Measurements from ENCODE around the gene PAPPA.

The PAPPA gene

DNA sequence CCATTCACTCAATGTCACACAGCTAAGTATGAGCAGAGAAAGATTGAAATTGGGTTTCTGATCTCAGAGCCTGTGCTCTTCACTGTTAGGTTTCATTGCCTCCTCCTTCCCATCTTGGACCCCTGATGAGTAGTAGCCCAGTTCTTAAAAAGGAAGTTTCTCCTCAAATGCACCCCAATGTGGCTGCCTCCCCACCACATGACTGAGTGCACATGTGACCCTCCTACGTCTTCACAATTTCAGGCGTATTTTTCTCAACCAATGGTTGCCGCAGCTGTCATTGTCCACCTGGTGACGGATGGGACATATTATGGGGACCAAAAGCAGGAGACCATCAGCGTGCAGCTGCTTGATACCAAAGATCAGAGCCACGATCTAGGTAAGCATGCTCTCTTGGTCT is 178.5 kb downstream of the PAPPA start:
- Histone ChIP-seq H3K4me1 (ENCODE audit: control insufficient read depth, insufficient read depth, low read length) (peaks cover 3% of the 10 kb centered on the region), H3K27me3 (ENCODE audit: control insufficient read depth in 1 of 2, insufficient read depth in 2 of 2, low read length in 2 of 2) (peaks cover 0 to 2% of the 10 kb centered on the region in 2 donors), H3K9me3 (ENCODE audit: control insufficient read depth in 2 of 2, low read length in 2 of 2) (no peaks in the 10 kb centered on the region), H3K27ac (ENCODE audit: low read length) (no peak overlapping the region), H3K4me3 (ENCODE audit: low read length in 2 of 2) (no peak overlapping the region), H3K36me3 (ENCODE audit: control insufficient read depth in 2 of 2, insufficient read depth in 2 of 2, low read length in 2 of 2) (no peaks in the 10 kb centered on the region), H3K9ac (ENCODE audit: low read length in 2 of 2) (no peak overlapping the region)

- Histone ChIP-seq H3K36me3 (ENCODE audit: control insufficient read depth in 2 of 2, insufficient read depth in 2 of 2, low read length in 2 of 2) (no peaks in the 10 kb centered on the region), H3K4me3 (ENCODE audit: low read length in 2 of 2) (no peak overlapping the region), H3K9ac (ENCODE audit: low read length in 2 of 2) (no peak overlapping the region), H3K9me3 (ENCODE audit: control insufficient read depth in 2 of 2, low read length in 2 of 2) (no peaks in the 10 kb centered on the region), H3K27me3 (ENCODE audit: control insufficient read depth in 1 of 2, insufficient read depth in 2 of 2, low read length in 2 of 2) (peaks cover 0 to 2% of the 10 kb centered on the region in 2 donors), H3K4me1 (ENCODE audit: control insufficient read depth, insufficient read depth, low read length) (no peaks in the 10 kb centered on the region), H3K27ac (ENCODE audit: low read length) (no peak overlapping the region)
Observed at GRCh38 chr9:116333254-116333653, 179.7 kb downstream of the PAPPA start.

DNA sequence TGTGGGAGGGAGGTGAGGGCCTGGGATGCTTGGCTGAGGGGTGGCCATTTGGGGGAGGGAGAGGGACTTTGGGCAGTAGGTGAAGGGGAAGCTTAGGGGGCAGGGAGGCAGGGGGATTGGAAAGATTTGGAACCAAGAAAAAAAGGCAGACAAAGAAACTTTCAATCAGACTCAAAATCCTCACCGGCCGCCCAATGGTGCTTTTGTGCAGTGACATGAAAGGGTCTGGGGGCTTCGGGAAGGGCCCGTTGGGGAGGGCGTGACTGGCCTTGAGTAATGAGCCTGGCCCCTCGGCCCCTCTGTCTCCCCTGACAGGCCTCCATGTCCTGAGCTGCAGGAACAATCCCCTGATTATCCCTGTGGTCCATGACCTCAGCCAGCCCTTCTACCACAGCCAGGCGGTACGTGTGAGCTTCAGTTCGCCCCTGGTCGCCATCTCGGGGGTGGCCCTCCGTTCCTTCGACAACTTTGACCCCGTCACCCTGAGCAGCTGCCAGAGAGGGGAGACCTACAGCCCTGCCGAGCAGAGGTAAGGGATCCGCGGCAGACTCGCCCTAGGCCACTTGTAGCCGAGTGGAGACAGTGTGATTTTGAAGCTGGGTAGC is 181.1 kb downstream of the PAPPA start:
- Histone ChIP-seq H3K9me3 (ENCODE audit: control insufficient read depth in 2 of 2, low read length in 2 of 2) (no peaks in the 10 kb centered on the region), H3K4me3 (ENCODE audit: low read length in 2 of 2) (no peak overlapping the region), H3K27me3 (ENCODE audit: control insufficient read depth in 1 of 2, insufficient read depth in 2 of 2, low read length in 2 of 2) (peaks cover 0 to 2% of the 10 kb centered on the region in 2 donors), H3K27ac (ENCODE audit: low read length) (no peak overlapping the region), H3K4me1 (ENCODE audit: control insufficient read depth, insufficient read depth, low read length) (no peaks in the 10 kb centered on the region), H3K9ac (ENCODE audit: low read length in 2 of 2) (no peak overlapping the region), H3K36me3 (ENCODE audit: control insufficient read depth in 2 of 2, insufficient read depth in 2 of 2, low read length in 2 of 2) (no peaks in the 10 kb centered on the region)

DNA sequence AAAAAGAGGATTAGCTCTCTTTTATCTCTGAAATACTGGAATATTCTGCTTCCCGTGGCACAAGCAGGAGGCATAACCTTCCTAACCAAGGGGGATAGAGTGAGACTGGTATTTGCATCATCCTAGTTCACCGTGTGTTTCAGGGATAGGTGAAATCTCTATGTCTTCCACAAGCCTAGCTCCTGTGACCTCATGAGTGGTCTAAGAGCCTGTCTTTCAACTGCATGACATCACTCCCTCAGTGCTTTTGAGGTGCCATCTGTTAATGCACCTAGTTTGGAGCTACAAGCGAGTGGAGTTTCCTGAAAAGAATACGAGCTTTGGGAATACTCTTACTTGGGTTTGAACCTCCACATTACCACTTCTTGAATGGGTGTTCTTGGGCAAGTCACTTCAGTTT is 181.8 kb downstream of the PAPPA start:
- H3K36me3 ChIP-seq (ENCODE audit: control insufficient read depth in 2 of 2, insufficient read depth in 2 of 2, low read length in 2 of 2): no peaks in the 10 kb centered on the region
- H3K27ac ChIP-seq (ENCODE audit: low read length): no peak overlapping the region
- no peak overlapping the region for H3K4me3 ChIP-seq (ENCODE audit: low read length in 2 of 2)
- no peaks in the 10 kb centered on the region for H3K4me1 ChIP-seq (ENCODE audit: control insufficient read depth, insufficient read depth, low read length)
- H3K9ac ChIP-seq (ENCODE audit: low read length in 2 of 2): no peak overlapping the region
- peaks cover 0 to 2% of the 10 kb centered on the region in 2 donors for H3K27me3 ChIP-seq (ENCODE audit: control insufficient read depth in 1 of 2, insufficient read depth in 2 of 2, low read length in 2 of 2)
- H3K9me3 ChIP-seq (ENCODE audit: control insufficient read depth in 2 of 2, low read length in 2 of 2): no peaks in the 10 kb centered on the region

DNA sequence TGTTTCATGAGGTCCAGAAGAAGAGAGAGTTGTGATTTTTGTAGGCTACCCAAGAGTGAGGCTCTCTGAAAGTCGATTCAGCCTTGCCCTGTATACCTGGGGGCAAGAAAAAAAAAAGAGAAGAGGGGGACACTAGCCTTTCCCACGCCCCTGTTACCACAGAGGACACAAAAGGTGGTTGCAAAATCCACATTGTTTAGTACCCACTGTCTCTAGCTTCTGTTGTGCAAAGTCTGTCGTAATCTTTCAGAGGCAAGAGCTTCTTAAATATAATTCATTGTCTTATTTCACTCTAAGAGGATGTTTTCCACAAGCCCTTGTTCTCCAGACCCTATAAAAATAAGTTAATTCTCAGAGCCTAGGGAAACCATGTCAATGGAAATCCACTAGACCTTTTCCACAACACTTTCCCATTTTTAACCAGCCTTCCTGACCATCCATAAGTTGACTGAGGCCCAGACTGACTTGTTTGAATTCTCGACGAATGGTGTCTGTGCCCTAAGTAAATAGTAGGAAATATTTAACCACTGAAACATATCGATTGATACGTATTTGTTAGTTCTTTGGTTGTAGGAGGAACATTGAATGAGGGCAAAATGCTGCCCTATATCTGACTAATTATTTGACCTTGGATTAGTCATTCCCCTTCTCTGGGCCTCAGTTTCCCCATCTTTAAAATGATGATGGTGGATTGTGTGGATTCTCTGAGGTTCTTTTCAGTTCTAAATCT is 182.7 kb downstream of the PAPPA start:
- Histone ChIP-seq H3K9me3 (ENCODE audit: control insufficient read depth in 2 of 2, low read length in 2 of 2) (no peaks in the 10 kb centered on the region), H3K4me1 (ENCODE audit: control insufficient read depth, insufficient read depth, low read length) (no peaks in the 10 kb centered on the region), H3K9ac (ENCODE audit: low read length in 2 of 2) (no peak overlapping the region), H3K36me3 (ENCODE audit: control insufficient read depth in 2 of 2, insufficient read depth in 2 of 2, low read length in 2 of 2) (no peaks in the 10 kb centered on the region), H3K4me3 (ENCODE audit: low read length in 2 of 2) (no peak overlapping the region), H3K27me3 (ENCODE audit: control insufficient read depth in 1 of 2, insufficient read depth in 2 of 2, low read length in 2 of 2) (peaks cover 0 to 2% of the 10 kb centered on the region in 2 donors), H3K27ac (ENCODE audit: low read length) (no peak overlapping the region)

DNA sequence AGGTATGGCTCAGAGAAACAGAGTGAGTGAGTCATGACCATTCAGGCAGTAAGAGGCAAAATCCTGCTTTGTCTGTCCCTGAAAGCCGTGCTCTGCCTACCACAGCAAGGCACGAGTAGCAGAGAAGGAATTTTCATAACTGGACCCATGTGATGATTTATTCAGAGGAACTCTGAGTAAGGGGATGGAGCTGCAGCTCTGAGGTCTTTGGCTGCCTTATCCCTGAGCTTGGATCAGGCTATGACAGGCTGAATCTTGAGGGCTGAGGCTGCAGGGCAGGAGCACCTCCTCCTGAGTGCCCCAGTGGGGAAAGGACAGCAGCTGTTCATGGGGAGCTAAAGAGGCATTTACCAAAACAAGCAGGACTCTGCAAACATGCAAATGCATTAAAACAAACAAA is 183.4 kb downstream of the PAPPA start:
- Histone ChIP-seq H3K9ac (ENCODE audit: low read length in 2 of 2) (no peak overlapping the region), H3K27ac (ENCODE audit: low read length) (no peak overlapping the region), H3K4me3 (ENCODE audit: low read length in 2 of 2) (no peak overlapping the region), H3K4me1 (ENCODE audit: control insufficient read depth, insufficient read depth, low read length) (no peaks in the 10 kb centered on the region), H3K36me3 (ENCODE audit: control insufficient read depth in 2 of 2, insufficient read depth in 2 of 2, low read length in 2 of 2) (no peaks in the 10 kb centered on the region), H3K9me3 (ENCODE audit: control insufficient read depth in 2 of 2, low read length in 2 of 2) (no peaks in the 10 kb centered on the region), H3K27me3 (ENCODE audit: control insufficient read depth in 1 of 2, insufficient read depth in 2 of 2, low read length in 2 of 2) (peaks cover 0 to 2% of the 10 kb centered on the region in 2 donors)

- no peaks in the 10 kb centered on the region for H3K27me3 ChIP-seq (ENCODE audit: control insufficient read depth in 1 of 2, insufficient read depth in 2 of 2, low read length in 2 of 2)
- H3K27ac ChIP-seq (ENCODE audit: low read length): no peak overlapping the region
- no peaks in the 10 kb centered on the region for H3K9me3 ChIP-seq (ENCODE audit: control insufficient read depth in 2 of 2, low read length in 2 of 2)
- no peaks in the 10 kb centered on the region for H3K4me1 ChIP-seq (ENCODE audit: control insufficient read depth, insufficient read depth, low read length)
- H3K36me3 ChIP-seq (ENCODE audit: control insufficient read depth in 2 of 2, insufficient read depth in 2 of 2, low read length in 2 of 2): no peaks in the 10 kb centered on the region
- no peak overlapping the region for H3K9ac ChIP-seq (ENCODE audit: low read length in 2 of 2)
- H3K4me3 ChIP-seq (ENCODE audit: low read length in 2 of 2): no peak overlapping the region
Observed at GRCh38 chr9:116340270-116340669, 186.7 kb downstream of the PAPPA start.

- no peak overlapping the region for H3K27ac ChIP-seq (ENCODE audit: low read length)
- no peak overlapping the region for H3K4me3 ChIP-seq (ENCODE audit: low read length in 2 of 2)
- H3K9ac ChIP-seq (ENCODE audit: low read length in 2 of 2): no peak overlapping the region
- no peaks in the 10 kb centered on the region for H3K27me3 ChIP-seq (ENCODE audit: control insufficient read depth in 1 of 2, insufficient read depth in 2 of 2, low read length in 2 of 2)
- H3K9me3 ChIP-seq (ENCODE audit: control insufficient read depth in 2 of 2, low read length in 2 of 2): no peaks in the 10 kb centered on the region
- H3K4me1 ChIP-seq (ENCODE audit: control insufficient read depth, insufficient read depth, low read length): peaks cover 2% of the 10 kb centered on the region
- peaks cover 0 to 2% of the 10 kb centered on the region in 2 donors for H3K36me3 ChIP-seq (ENCODE audit: control insufficient read depth in 2 of 2, insufficient read depth in 2 of 2, low read length in 2 of 2)
Observed at GRCh38 chr9:116342061-116342460, 188.5 kb downstream of the PAPPA start.

DNA sequence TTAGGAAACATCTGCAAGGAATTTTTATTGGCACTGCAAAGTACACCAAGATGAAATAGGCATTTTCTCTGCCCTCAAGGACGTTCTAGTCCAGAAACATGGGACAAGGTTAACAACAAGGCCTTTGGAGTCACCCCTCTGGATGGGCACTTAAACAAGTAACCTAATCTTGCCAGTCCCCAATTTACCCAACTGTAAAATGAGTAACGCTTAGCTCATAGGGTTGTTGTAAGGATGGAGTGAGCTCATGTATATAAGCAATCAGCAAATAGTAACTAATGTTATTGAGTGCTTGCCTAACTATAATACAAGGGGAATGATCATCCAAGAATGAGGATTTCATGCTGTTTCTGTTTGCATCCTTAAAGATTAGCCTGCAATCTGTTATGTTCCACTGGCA is 189.3 kb downstream of the PAPPA start:
- Histone ChIP-seq H3K9me3 (ENCODE audit: control insufficient read depth in 2 of 2, low read length in 2 of 2) (no peaks in the 10 kb centered on the region), H3K27me3 (ENCODE audit: control insufficient read depth in 1 of 2, insufficient read depth in 2 of 2, low read length in 2 of 2) (no peaks in the 10 kb centered on the region), H3K36me3 (ENCODE audit: control insufficient read depth in 2 of 2, insufficient read depth in 2 of 2, low read length in 2 of 2) (peaks cover 0 to 2% of the 10 kb centered on the region in 2 donors), H3K4me1 (ENCODE audit: control insufficient read depth, insufficient read depth, low read length) (peaks cover 2% of the 10 kb centered on the region), H3K9ac (ENCODE audit: low read length in 2 of 2) (no peak overlapping the region), H3K4me3 (ENCODE audit: low read length in 2 of 2) (no peak overlapping the region), H3K27ac (ENCODE audit: low read length) (no peak overlapping the region)

DNA sequence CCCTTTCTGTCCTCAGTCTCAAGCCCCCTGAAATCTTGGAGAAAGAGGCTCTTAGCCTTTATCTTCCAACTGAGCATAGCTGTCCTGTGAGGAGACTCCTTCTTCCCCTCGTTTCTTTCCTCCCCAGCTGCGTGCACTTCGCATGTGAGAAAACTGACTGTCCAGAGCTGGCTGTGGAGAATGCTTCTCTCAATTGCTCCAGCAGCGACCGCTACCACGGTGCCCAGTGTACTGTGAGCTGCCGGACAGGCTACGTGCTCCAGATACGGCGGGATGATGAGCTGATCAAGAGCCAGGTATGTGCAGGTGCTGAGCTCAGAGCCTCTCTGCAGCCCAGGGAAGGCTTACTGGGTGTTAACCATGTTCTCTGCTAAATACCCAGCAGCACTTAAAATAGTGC is 190.8 kb downstream of the PAPPA start:
- Histone ChIP-seq H3K4me1 (ENCODE audit: control insufficient read depth, insufficient read depth, low read length) (peaks cover 2% of the 10 kb centered on the region), H3K27ac (ENCODE audit: low read length) (no peak overlapping the region), H3K36me3 (ENCODE audit: control insufficient read depth in 2 of 2, insufficient read depth in 2 of 2, low read length in 2 of 2) (peaks cover 0 to 2% of the 10 kb centered on the region in 2 donors), H3K27me3 (ENCODE audit: control insufficient read depth in 1 of 2, insufficient read depth in 2 of 2, low read length in 2 of 2) (no peaks in the 10 kb centered on the region), H3K4me3 (ENCODE audit: low read length in 2 of 2) (no peak overlapping the region), H3K9ac (ENCODE audit: low read length in 2 of 2) (no peak overlapping the region), H3K9me3 (ENCODE audit: control insufficient read depth in 2 of 2, low read length in 2 of 2) (no peaks in the 10 kb centered on the region)

DNA sequence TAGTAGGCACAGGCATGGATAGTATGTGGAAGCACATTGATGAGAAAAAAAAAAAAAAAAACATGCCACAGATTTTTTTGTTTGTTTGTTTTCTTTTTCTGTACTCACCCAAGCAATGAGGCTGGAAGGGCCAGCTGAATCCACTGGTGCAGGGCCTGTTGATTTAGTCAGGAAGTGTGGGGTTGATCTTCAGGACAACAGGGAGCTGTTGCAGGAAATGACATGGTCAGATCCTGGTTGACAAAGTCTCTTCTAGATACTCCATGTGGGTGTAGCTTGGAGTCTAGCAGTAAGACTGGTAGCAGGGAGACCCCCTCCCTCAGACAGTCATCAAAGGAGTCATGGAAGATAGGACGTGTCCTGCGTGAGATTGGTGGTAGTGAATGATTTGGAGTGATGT is 191.8 kb downstream of the PAPPA start:
- Histone ChIP-seq H3K27me3 (ENCODE audit: control insufficient read depth in 1 of 2, insufficient read depth in 2 of 2, low read length in 2 of 2) (no peaks in the 10 kb centered on the region), H3K4me1 (ENCODE audit: control insufficient read depth, insufficient read depth, low read length) (peaks cover 2% of the 10 kb centered on the region), H3K4me3 (ENCODE audit: low read length in 2 of 2) (no peak overlapping the region)

More for the DNA sequence above, 191.8 kb downstream of the PAPPA start:
- no peaks in the 10 kb centered on the region for H3K9me3 ChIP-seq (ENCODE audit: control insufficient read depth in 2 of 2, low read length in 2 of 2)
- H3K27ac ChIP-seq (ENCODE audit: low read length): no peak overlapping the region
- peaks cover 0 to 2% of the 10 kb centered on the region in 2 donors for H3K36me3 ChIP-seq (ENCODE audit: control insufficient read depth in 2 of 2, insufficient read depth in 2 of 2, low read length in 2 of 2)
- no peak overlapping the region for H3K9ac ChIP-seq (ENCODE audit: low read length in 2 of 2)

Measured in stomach smooth muscle (tissue), 2 donors.